Panc1 (cell line): Measurements from ENCODE around the gene GALNT18. TPM values are rescaled to one million over a fixed set of nuclear protein-coding genes. Genes with fewer than 3 reads are reported as not detected.

Experiments used
- ATAC-seq: fragments of 200-7000 bp; cut with Tn5 transposase; 2 replicates; pipeline ENCODE4 v1.9.1; 2020; ENCODE audit warnings: mild to moderate bottlenecking, moderate library complexity
- BruUV-seq: library from RNA; stranded (reverse); fragments of 400-500 nt; replicated peaks from 2 replicates; lab custom pipeline; 2021; lab: Mats Ljungman, UMichigan
- CTCF ChIA-PET: fragments of 300-600 bp; sonication (Branson Sonifier 250); formaldehyde crosslinking; loops from one replicate; lab custom pipeline; 2022; ENCODE audit warnings: antibody characterized with exemption; lab: Charles Lee
- POLR2A ChIA-PET: fragments of 300-600 bp; sonication (Branson Sonifier 250); formaldehyde crosslinking; loops from one replicate; lab custom pipeline; 2022; ENCODE audit warnings: antibody characterized with exemption; lab: Charles Lee
- DNase-seq: peaks from one replicate; pipeline ENCODE4 v3.0.0-alpha.2; 2010; ENCODE audit warnings: low read depth, low spot score
- H3K27ac ChIP-seq: 2 replicates; pipeline ENCODE4 v1.5.1; 2011; ENCODE audit warnings: mild to moderate bottlenecking, low read length, inconsistent platforms
- H3K27me3 ChIP-seq: fragments of 200-500 bp; sonication (Bioruptor generic); 2 replicates; pipeline ENCODE4 v1.6.0; 2014; ENCODE audit warnings: low read length, inconsistent platforms; ENCODE audit not compliant: control insufficient read depth, insufficient read depth
- H3K36me3 ChIP-seq: fragments of 200-500 bp; sonication (Bioruptor generic); 2 replicates; pipeline ENCODE4 v1.5.1; 2014; ENCODE audit warnings: inconsistent platforms, mild to moderate bottlenecking, low read length, moderate library complexity; ENCODE audit not compliant: control insufficient read depth, insufficient read depth
- H3K4me1 ChIP-seq: 2 replicates; pipeline ENCODE4 v1.5.1; 2011; ENCODE audit warnings: inconsistent platforms, mild to moderate bottlenecking, low read length, moderate library complexity; ENCODE audit not compliant: control insufficient read depth, insufficient read depth
- H3K4me3 ChIP-seq, 2 experiments: 2 replicates each; pipeline ENCODE4 v1.5.1; 2011 to 2012; ENCODE audit warnings: low read depth in 2 of 2, low read length in 2 of 2, mild to moderate bottlenecking in 2 of 2, inconsistent platforms in 1 of 2, moderate library complexity in 1 of 2
- H3K9me3 ChIP-seq: fragments of 200-500 bp; sonication (Bioruptor generic); 2 replicates; pipeline ENCODE4 v1.5.1; 2014; ENCODE audit warnings: low read depth, mild to moderate bottlenecking, inconsistent platforms, low read length, moderate library complexity; ENCODE audit not compliant: control insufficient read depth, insufficient read depth
- POLR2AphosphoS5 ChIP-seq: IDR thresholded peaks from 2 replicates; pipeline ENCODE4 v1.6.1; 2012; ENCODE audit warnings: mild to moderate bottlenecking, low read depth, low read length, moderate library complexity
- SIN3A ChIP-seq: IDR thresholded peaks from 2 replicates; pipeline ENCODE4 v1.6.1; 2012; ENCODE audit warnings: low read depth, mild to moderate bottlenecking, low read length, moderate library complexity, borderline replicate concordance; ENCODE audit not compliant: insufficient read depth
- TCF7L2 ChIP-seq: IDR thresholded peaks from 2 replicates; pipeline ENCODE4 v1.6.1; 2011; ENCODE audit warnings: mild to moderate bottlenecking, low read depth, low read length, inconsistent platforms
- in situ Hi-C: cut with HindIII; loops from 2 replicates; pipeline ENCODE4 v1.10.0; 2016; ENCODE audit warnings: low sequenced_read_pairs, low pct_unique_long_range_greater_than_20kb
- intact Hi-C: fragments of 100-400 bp; cut with micrococcal nuclease; formaldehyde crosslinking; loops from one replicate; pipeline ENCODE4 v1.10.0; 2022; ENCODE audit not compliant: unreplicated experiment
- total RNA-seq: library from RNA; stranded (reverse); gene quantifications from one replicate; pipeline ENCODE4 v1.2.1, GENCODE V29; 2021; ENCODE audit not compliant: unreplicated experiment
- TF ChIP-seq, protein P1 (sequence below): fragments of 450-650 bp; IDR thresholded peaks from 2 replicates; pipeline ENCODE4 v1.5.1; 2017; ENCODE audit warnings: mild to moderate bottlenecking
- TF ChIP-seq, protein P2 (sequence below), 2 experiments: IDR thresholded peaks; 2 replicates each; pipeline ENCODE4 v1.6.1; 2011 to 2012; ENCODE audit warnings: low read depth in 2 of 2, control low read depth in 1 of 2, low read length in 1 of 2, mild to moderate bottlenecking in 1 of 2, moderate library complexity in 1 of 2; ENCODE audit not compliant: insufficient read depth in 1 of 2

The GALNT18 gene
- total RNA-seq, 1 experiment from 2014 or later: 8.6 TPM

DNA sequence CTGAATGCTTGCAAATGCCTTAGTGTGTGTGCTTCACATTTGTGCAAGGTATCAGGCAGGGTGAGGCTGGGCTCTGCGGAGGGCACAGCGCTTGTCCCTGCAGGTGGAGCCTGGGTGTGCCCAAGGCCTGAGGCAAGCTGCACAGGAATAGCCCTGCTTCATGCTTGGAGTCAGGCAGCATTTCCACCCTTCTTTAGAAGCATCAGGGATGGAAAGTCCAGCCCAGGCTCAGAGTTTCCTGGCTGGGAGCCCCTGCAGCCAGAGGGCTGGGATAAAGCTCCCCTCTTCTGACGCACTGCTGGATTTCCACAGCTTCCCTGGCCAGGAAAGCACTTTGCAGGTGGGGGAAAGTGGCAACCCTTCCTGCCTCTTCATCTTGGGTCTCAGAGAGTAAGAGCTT lies 63.4 kb downstream of the GALNT18 start:
- ATAC-seq (no peak), DNase-seq (no peak)
- Histone ChIP-seq H3K36me3 (no peaks in the 10 kb centered on the region), H3K9me3 (no peaks in the 10 kb centered on the region), H3K4me1 (no peaks in the 10 kb centered on the region), H3K27me3 (no peaks in the 10 kb centered on the region), H3K4me3 (no peak overlapping the region), H3K27ac (no peak overlapping the region)
- BruUV-seq: no TSS peak
- TF ChIP-seq SIN3A (no peak), POLR2AphosphoS5 (no peak), TCF7L2 (no peak)
- TF ChIP-seq, protein P1, sequence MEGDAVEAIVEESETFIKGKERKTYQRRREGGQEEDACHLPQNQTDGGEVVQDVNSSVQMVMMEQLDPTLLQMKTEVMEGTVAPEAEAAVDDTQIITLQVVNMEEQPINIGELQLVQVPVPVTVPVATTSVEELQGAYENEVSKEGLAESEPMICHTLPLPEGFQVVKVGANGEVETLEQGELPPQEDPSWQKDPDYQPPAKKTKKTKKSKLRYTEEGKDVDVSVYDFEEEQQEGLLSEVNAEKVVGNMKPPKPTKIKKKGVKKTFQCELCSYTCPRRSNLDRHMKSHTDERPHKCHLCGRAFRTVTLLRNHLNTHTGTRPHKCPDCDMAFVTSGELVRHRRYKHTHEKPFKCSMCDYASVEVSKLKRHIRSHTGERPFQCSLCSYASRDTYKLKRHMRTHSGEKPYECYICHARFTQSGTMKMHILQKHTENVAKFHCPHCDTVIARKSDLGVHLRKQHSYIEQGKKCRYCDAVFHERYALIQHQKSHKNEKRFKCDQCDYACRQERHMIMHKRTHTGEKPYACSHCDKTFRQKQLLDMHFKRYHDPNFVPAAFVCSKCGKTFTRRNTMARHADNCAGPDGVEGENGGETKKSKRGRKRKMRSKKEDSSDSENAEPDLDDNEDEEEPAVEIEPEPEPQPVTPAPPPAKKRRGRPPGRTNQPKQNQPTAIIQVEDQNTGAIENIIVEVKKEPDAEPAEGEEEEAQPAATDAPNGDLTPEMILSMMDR: no peak
- TF ChIP-seq, protein P2, sequence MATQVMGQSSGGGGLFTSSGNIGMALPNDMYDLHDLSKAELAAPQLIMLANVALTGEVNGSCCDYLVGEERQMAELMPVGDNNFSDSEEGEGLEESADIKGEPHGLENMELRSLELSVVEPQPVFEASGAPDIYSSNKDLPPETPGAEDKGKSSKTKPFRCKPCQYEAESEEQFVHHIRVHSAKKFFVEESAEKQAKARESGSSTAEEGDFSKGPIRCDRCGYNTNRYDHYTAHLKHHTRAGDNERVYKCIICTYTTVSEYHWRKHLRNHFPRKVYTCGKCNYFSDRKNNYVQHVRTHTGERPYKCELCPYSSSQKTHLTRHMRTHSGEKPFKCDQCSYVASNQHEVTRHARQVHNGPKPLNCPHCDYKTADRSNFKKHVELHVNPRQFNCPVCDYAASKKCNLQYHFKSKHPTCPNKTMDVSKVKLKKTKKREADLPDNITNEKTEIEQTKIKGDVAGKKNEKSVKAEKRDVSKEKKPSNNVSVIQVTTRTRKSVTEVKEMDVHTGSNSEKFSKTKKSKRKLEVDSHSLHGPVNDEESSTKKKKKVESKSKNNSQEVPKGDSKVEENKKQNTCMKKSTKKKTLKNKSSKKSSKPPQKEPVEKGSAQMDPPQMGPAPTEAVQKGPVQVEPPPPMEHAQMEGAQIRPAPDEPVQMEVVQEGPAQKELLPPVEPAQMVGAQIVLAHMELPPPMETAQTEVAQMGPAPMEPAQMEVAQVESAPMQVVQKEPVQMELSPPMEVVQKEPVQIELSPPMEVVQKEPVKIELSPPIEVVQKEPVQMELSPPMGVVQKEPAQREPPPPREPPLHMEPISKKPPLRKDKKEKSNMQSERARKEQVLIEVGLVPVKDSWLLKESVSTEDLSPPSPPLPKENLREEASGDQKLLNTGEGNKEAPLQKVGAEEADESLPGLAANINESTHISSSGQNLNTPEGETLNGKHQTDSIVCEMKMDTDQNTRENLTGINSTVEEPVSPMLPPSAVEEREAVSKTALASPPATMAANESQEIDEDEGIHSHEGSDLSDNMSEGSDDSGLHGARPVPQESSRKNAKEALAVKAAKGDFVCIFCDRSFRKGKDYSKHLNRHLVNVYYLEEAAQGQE (IDR thresholded peaks at IDR 0.05; ENCODE audit: insufficient read depth in 1 of 2, low read depth in 2 of 2, low read length in 1 of 2): no peak
- intact Hi-C loops: no loop called here
- in situ Hi-C loops: no loop called here
- POLR2A ChIA-PET: no interaction called here
- CTCF ChIA-PET: no interaction called here

DNA sequence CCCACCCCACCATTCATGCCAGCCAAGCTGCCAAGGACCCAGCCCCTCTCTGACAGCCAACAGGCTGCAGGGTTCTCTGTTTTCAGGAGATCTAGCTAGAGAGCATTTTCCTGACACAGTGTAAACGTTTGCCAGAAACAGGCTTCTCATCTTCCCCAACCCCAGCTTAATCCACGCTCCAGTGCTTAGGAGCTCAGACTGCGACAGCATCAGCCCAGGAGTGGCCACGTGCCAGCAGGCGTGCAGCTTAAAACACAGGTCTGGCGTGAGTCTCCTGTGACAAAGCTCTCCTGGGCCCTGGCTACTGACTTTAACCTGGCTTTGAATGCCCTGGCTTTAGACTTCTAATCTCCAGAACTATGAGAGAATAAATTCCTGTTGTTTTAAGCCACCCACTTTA lies 66.6 kb downstream of the GALNT18 start:
- Histone ChIP-seq H3K27ac (no peak overlapping the region), H3K9me3 (no peaks in the 10 kb centered on the region), H3K36me3 (no peaks in the 10 kb centered on the region), H3K27me3 (no peaks in the 10 kb centered on the region), H3K4me1 (no peaks in the 10 kb centered on the region), H3K4me3 (no peak overlapping the region)
- DNase-seq (no peak), ATAC-seq (no peak)
- ChIA-PET POLR2A (no interaction called here), CTCF (no interaction called here)
- TF ChIP-seq POLR2AphosphoS5 (no peak), SIN3A (no peak), TCF7L2 (no peak)
- TF ChIP-seq, protein P2 (IDR thresholded peaks at IDR 0.05; ENCODE audit: insufficient read depth in 1 of 2, low read depth in 2 of 2, low read length in 1 of 2): no peak
- TF ChIP-seq, protein P1: no peak
- intact Hi-C loops (no loop called here), in situ Hi-C loops (no loop called here)
- BruUV-seq: no TSS peak
